Mucosa of rectum (tissue), 2 donors: Measurements from ENCODE around the gene AHDC1.
A peak's percentile ranks its signal among the peaks of the same experiment; 100 is the strongest.

Source experiments
- H3K27ac ChIP-seq, 2 donors: one replicate each; pipeline ENCODE4 v1.7.0; 2013; ENCODE audit warnings: inconsistent platforms in 2 of 2, low read depth in 2 of 2, low read length in 2 of 2
- H3K27me3 ChIP-seq, 2 donors: one replicate each; pipeline ENCODE4 v1.7.0; 2013; ENCODE audit warnings: low read length in 2 of 2; ENCODE audit not compliant: control insufficient read depth in 2 of 2, insufficient read depth in 2 of 2
- H3K36me3 ChIP-seq, 2 donors: one replicate each; pipeline ENCODE4 v1.7.0; 2013; ENCODE audit warnings: low read length in 2 of 2; ENCODE audit not compliant: control insufficient read depth in 2 of 2, insufficient read depth in 2 of 2
- H3K4me1 ChIP-seq, 2 donors: one replicate each; pipeline ENCODE4 v1.7.0; 2013; ENCODE audit warnings: low read length in 2 of 2, mild to moderate bottlenecking in 1 of 2; ENCODE audit not compliant: control insufficient read depth in 2 of 2, insufficient read depth in 2 of 2
- H3K4me3 ChIP-seq, 2 donors: one replicate each; pipeline ENCODE4 v1.7.0; 2013; ENCODE audit warnings: low read length in 2 of 2
- H3K9ac ChIP-seq, 2 donors: one replicate each; pipeline ENCODE4 v1.7.0; 2013; ENCODE audit warnings: low read length in 2 of 2, low read depth in 1 of 2, mild to moderate bottlenecking in 1 of 2
- H3K9me3 ChIP-seq, 2 donors: one replicate each; pipeline ENCODE4 v1.7.0; 2013; ENCODE audit warnings: low read length in 2 of 2; ENCODE audit not compliant: control insufficient read depth in 2 of 2
- donor health status: healthy.
- donor health status: Normal muscosa, but diverticular disease.

Gene AHDC1

GRCh38 chr1:27563591-27564471, 40.1 kb downstream of the AHDC1 start:
- H3K4me1 ChIP-seq: peaks cover 60 to 61% of the 10 kb centered on the region in 2 donors
- peak overlapping the region in 1 of 2 donors; percentile 35 for H3K4me3 ChIP-seq
- no peaks in the 10 kb centered on the region for H3K27me3 ChIP-seq
- peak overlapping the region; percentile 48 to 54 for H3K9ac ChIP-seq
- H3K36me3 ChIP-seq: no peaks in the 10 kb centered on the region
- no peaks in the 10 kb centered on the region for H3K9me3 ChIP-seq
- peak overlapping the region; percentile 78 to 87 for H3K27ac ChIP-seq

- no peaks in the 10 kb centered on the region for H3K36me3 ChIP-seq
- H3K27ac ChIP-seq: peak overlapping the region; percentile 78 to 87
- H3K4me3 ChIP-seq: no peak overlapping the region
- no peaks in the 10 kb centered on the region for H3K9me3 ChIP-seq
- H3K9ac ChIP-seq: peak overlapping the region in 1 of 2 donors; percentile 54
- no peaks in the 10 kb centered on the region for H3K27me3 ChIP-seq
- H3K4me1 ChIP-seq: peaks cover 62 to 64% of the 10 kb centered on the region in 2 donors
Measured at GRCh38 chr1:27563341-27563590, 40.7 kb downstream of the AHDC1 start.

- Histone ChIP-seq H3K27me3 (no peaks in the 10 kb centered on the region), H3K9ac (no peak overlapping the region), H3K4me1 (peaks cover 62 to 64% of the 10 kb centered on the region in 2 donors), H3K27ac (peak overlapping the region; percentile 78 to 87), H3K4me3 (no peak overlapping the region), H3K36me3 (no peaks in the 10 kb centered on the region), H3K9me3 (no peaks in the 10 kb centered on the region)
Measured at GRCh38 chr1:27562534-27563340, 41.2 kb downstream of the AHDC1 start.

GRCh38 chr1:27562021-27562420, 41.9 kb downstream of the AHDC1 start:
- no peaks in the 10 kb centered on the region for H3K27me3 ChIP-seq
- H3K9ac ChIP-seq: peak overlapping the region in 1 of 2 donors; percentile 3
- peak overlapping the region in 1 of 2 donors; percentile 53 for H3K27ac ChIP-seq
- no peaks in the 10 kb centered on the region for H3K36me3 ChIP-seq
- H3K9me3 ChIP-seq: no peaks in the 10 kb centered on the region
- peaks cover 60 to 66% of the 10 kb centered on the region in 2 donors for H3K4me1 ChIP-seq
- H3K4me3 ChIP-seq: no peak overlapping the region

GRCh38 chr1:27561124-27561899, 42.6 kb downstream of the AHDC1 start:
- no peaks in the 10 kb centered on the region for H3K9me3 ChIP-seq
- no peaks in the 10 kb centered on the region for H3K27me3 ChIP-seq
- H3K27ac ChIP-seq: peak overlapping the region; percentile 37 to 53
- no peaks in the 10 kb centered on the region for H3K36me3 ChIP-seq
- H3K9ac ChIP-seq: peak overlapping the region in 1 of 2 donors; percentile 3
- H3K4me3 ChIP-seq: no peak overlapping the region
- peaks cover 61 to 67% of the 10 kb centered on the region in 2 donors for H3K4me1 ChIP-seq

- Histone ChIP-seq H3K36me3 (no peaks in the 10 kb centered on the region), H3K27ac (peak overlapping the region; percentile 37 to 53), H3K4me3 (no peak overlapping the region), H3K9ac (peak overlapping the region; percentile 1 to 49), H3K9me3 (no peaks in the 10 kb centered on the region), H3K4me1 (peaks cover 58 to 64% of the 10 kb centered on the region in 2 donors), H3K27me3 (no peaks in the 10 kb centered on the region)
Measured at GRCh38 chr1:27560268-27561123, 43.4 kb downstream of the AHDC1 start.

GRCh38 chr1:27559466-27560030, 44.4 kb downstream of the AHDC1 start:
- peaks cover 0 to under 1% of the 10 kb centered on the region in 2 donors for H3K36me3 ChIP-seq
- H3K4me1 ChIP-seq: peaks cover 52 to 55% of the 10 kb centered on the region in 2 donors
- no peaks in the 10 kb centered on the region for H3K9me3 ChIP-seq
- no peaks in the 10 kb centered on the region for H3K27me3 ChIP-seq
- no peak overlapping the region for H3K4me3 ChIP-seq
- peak overlapping the region in 1 of 2 donors; percentile 1 for H3K9ac ChIP-seq
- H3K27ac ChIP-seq: no peak overlapping the region

- Histone ChIP-seq H3K4me1 (peaks cover 37 to 38% of the 10 kb centered on the region in 2 donors), H3K27ac (peak overlapping the region; percentile 93 to 99)
Measured at GRCh38 chr1:27557596-27558340, 46.2 kb downstream of the AHDC1 start.

More at GRCh38 chr1:27557596-27558340, 46.2 kb downstream of the AHDC1 start:
- Histone ChIP-seq H3K9ac (peak overlapping the region; percentile 60 to 72), H3K36me3 (peaks cover 0 to 4% of the 10 kb centered on the region in 2 donors), H3K27me3 (no peaks in the 10 kb centered on the region), H3K9me3 (no peaks in the 10 kb centered on the region), H3K4me3 (peak overlapping the region in 1 of 2 donors; percentile 38)
